CD4-positive, alpha-beta T cell treated with Interleukin-4 for 4 hours (primary cell): ENCODE data around the gene CEL.

Experiments
- DNase-seq: peaks from one replicate; pipeline ENCODE4 v3.0.0-alpha.2; 2020

The CEL gene

DNA sequence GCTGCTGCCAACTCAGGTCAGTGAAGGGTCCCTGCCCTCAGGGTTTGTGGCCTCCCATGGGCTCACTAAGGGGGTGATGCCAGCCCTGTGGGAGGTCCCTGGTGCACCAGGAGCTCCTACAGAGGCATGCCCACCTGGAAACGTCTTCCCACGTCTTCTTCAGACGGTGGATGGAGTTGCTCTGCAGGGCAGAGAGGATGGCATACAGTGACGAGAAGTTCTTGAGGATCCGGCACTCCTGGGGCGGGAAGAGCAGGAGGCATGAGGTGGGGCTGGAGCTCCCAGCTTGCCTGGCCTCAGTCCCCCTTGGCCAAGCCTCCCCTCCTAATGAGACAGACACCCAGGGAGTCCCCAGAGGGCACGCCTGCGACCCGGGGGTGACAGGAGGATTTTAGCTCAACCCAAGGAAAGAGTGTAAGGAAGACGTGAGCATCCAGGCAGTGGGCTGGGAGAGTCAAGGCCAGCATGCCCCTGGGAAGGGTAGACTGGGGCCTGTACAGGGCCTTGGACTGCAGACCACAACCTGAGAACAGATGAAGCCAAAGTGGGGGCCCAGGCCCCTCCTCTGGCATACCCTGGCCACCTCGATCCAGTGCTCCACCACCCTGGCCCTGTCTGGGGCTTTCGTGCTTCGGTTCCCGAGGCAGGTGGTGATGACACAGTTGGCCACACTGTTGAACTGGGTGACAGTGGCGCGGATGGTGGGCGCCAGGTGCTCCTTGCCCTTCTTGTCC, 44.9 kb downstream of the CEL start:
- DNase-seq = no peak

DNA sequence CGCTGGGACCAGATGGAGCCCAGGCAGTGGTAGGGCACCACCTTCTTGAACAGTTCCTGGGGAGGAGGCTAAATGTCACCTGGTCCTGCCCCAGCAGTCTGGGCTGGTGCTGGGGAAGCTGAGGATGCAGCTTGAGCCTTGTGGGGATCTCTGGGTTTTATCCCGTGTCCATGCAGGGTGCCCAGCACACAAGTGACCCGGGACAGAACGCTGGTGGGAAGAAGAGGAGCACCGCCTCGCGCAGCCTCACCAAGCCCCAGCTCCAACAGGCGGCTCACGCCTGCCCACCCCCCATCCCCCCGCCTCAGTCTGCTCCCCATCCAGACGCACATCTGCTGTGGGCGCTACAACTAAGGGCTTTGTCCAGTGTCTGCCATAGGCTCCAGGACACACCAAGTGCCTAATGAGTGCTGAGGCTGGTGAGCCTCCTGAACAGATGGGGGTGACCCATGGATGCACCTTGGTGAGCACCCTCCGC, 45.5 kb downstream of the CEL start:
- no peak for DNase-seq

DNA sequence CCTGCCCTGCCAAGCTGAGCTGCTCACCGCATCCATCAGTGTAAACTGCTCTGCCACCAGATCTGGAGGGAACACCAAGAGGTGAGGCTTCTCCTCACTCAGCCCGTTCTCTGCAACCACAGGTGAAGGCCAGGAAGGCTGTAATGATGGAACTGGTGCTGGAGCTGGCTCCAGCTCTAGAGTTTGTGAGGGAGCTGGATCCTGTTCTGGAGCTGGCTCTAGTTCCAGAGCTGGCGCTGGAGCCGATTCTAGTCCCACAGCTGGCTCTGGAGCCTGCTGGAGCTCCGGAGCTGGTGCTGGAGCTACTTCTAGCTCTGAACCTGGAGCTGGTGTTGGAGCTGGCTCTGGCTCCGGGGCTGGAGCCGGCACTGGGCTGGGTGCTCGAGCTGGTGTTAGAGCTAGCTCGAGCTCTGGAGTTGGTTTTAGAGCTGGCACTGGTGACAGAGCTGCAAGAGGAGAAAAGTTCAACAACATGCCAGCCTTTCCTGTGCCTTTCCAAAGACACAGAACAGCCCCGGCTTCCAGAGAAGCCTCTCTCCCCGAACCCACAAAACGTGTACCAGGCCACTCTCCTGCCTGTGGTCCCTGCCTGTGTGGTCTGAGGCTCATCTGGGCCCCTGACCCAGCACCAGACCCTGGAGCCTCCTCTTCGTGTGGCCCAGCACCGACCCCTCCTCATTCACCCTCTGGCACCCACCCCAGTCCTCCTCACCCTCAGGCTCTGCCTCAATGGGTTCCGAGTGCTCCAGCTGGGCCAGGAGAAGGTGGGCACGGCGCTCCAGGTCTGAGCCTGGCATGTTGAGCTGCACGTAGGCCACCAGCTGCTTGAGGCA, 46.4 kb downstream of the CEL start:
- DNase-seq = no peak

DNA sequence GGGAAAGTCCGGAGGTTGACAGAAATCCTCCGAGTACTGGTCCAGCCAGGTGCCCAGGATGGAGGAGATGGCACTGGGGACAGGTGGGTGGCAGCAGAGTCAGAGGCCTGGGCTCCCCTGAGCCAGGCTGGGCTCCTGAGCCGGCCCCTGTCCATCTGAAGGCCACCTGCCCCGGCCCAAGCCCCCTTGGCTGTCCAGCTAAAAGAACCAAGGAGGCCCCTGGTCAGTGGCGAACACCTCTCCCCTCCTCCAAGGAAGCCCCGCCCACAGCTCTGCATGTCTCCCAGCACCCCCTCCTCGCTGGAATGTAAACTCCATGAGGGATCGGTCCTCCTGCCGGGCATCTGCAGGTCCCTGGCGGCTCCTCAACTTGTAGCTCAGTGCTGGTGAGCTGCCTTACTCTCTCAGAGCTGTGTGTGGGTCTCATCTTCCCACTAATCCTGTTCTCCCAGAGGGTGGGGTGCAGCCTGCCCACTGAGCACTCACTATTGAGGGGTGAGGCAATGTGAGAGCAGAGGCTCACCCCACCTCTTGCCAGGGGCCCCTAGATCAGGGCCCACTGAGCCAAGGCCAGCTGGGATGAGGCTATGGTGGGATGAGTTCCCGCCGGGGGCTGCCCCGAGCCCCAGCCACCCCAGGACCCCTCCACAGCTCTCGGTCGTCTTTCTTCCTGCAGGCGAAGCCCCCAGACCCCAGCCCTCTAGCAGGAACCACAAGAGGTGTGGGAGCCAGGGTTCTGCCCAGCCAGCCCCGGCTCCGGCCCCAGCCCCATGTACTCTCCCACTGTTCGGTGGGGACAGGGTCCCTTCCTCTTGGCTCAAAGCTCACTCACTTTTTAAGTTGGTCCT, 47.2 kb downstream of the CEL start:
- no peak for DNase-seq

DNA sequence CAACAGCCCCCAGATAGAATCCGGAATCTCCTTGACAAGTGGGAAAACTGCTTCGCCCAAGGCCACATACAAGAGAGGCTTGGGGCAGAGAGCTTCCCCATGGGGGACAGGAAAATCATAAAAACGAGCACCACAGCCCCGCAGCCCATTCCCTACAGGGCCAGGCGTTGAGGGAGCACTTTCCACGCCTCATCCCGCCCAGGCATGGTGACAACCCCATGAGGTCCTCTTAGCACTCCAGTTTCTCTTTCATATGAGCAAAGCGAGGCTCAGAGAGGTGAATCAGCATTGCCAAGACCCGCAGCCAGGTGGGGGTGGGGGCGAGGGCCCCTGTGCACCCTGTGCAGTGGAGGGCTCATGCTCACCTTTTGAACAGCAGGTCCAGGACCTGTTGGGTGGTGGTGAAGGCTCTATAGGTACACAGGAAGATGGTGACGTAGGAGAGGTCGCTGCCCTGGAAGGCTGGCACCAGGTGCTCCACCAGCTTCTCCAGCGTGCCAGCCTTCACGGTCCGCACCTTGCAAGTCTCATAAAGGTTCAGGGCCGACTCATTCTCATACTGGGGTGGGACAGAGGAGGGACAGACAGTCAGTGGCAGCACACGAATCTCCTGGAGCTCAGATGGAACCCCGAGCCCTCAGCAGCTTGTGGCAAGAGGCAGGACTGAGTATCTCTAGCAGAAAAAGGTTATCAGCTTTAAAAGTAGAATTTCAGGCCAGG, 48.3 kb downstream of the CEL start:
- DNase-seq = no peak

DNA sequence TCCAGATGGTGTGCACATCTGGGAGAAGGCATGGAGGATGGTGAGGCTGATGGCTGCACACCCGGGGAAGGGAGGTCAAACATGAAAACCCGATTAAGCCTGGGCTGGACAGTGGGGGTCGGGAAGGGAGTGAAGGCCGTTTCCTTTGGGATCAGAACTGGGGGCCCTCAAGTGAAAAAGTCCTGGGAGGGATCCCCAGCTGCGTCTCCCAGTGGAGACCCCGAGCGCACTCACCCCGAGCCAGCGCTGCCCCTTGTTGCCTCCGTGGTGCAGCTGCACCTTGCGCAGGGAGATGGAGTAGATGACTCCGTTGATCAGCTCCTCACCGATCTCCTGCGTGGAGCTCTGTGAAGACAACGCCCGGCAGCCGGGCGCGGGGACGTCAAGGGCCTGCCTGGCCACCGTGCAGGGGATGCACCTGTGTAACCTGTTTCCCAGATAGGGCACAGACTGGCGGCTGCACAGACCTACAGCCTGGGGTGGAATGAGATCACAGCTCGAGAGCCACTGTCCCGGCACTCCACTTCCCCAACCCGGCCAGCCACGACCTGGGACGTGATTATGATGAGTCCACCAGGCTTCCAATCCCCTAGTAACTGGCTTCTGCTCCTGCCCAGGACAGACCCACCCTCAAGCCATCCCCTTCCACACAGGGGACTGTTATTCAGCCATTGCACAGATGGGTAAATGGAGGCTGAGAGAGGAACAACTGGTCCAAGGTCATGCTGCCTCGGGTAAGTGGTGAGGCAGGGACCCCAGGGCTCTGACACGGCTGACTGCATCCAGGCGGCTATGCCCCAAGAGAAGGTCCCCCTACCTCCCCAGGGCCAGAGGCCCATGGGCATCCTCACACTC, 50.3 kb downstream of the CEL start:
- DNase-seq = no peak

DNA sequence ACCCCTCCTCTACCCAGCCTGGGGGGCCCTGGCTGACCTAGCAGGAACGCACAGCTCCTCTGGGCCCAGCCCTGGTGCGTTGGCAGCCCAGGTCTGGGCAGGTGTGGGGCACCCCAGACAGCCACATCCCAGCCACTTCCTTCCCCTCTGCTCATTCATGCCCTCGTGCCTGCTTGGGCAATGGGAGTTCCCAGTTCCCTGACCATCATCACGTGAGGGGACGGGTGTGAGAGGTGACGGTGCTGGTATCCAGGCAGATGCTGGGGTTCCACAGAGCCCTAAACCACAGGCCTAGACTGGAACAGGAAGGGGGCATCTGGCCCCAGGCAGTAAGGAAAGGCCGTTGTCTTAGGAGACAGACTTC, 50.9 kb downstream of the CEL start:
- peak; percentile 57 for DNase-seq

DNA sequence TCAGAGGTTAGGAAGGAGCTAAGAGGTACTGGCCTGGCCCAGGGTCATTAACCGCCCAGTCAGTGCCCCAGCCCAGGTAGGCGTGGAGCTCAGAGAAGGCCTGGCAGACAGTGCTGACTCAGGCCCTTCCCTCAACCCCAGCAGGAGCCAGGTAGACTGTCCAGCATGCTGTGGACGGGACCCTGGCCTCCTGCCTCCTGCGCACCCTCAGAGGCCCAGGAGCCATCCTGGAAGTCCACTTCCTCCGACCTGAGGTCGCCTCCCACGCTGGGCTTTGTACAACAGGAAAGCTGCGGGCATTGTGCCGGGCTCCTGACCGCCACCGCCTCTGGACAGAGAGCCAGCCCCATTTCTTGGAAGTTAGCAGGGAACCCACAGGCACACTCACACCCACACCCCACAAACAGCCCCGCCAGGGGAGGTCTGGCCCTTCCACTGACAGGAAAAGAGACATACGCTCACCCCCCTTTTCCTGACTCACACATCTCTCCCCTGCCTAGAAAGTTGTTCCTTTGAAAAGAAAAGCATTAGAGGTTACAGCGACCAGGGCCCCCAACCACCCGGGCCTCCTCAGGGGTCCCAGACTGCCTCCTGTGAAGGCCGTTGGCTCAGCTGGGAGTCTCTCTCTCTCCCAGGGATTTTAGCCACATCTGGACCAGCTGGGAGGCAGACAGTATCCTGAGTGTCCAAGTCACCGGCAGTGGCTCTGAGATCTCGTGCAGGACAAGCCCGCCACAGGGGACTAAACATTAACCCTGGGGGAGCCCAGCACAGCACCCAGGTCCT, 51.6 kb downstream of the CEL start:
- DNase-seq = no peak

DNA sequence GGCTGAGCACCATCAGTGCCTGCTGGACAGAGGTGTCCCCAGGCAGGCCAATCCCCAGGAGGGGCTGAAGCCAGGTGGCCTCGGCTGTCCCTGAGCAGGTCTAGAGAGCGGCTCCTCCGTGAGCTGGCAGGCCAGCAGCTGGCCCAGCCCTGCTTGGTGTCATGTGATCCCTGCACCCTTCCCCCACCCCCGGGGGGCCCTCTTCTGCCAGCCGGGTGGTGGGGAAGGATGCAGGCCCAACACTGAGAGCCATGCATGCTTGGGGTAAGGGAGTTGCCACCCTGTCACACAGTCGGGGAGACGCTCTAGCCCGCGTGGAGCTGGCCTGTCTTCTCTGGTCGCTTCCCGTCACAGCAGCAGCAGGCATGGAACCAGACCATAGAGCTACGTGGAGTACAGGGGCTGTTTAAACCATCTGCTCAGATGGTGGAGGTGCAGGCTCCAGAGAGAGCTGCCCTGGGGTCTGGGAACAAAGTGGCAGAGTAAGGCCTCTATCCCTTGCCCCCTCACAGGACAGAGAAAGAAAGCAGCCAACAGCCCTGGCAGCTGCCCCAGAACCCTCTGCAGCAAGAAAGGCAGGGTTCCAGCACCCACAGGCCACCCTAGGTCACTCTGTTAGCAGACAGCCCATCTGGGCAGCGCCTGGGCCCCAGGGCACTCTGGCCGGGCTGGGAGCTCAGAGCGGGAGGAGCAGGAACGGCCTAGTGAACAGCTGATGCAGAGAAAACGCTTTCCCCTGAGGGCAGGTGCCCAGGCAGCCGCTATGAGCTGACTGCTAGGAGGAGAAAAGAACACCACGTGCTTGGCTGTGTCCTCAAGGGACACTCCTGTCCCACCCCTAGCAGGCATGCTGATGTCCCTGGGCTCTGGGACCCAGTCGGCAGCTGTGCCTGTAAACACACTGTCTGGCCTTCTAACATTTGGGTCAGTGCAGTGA, 52.4 kb downstream of the CEL start:
- no peak for DNase-seq

DNA sequence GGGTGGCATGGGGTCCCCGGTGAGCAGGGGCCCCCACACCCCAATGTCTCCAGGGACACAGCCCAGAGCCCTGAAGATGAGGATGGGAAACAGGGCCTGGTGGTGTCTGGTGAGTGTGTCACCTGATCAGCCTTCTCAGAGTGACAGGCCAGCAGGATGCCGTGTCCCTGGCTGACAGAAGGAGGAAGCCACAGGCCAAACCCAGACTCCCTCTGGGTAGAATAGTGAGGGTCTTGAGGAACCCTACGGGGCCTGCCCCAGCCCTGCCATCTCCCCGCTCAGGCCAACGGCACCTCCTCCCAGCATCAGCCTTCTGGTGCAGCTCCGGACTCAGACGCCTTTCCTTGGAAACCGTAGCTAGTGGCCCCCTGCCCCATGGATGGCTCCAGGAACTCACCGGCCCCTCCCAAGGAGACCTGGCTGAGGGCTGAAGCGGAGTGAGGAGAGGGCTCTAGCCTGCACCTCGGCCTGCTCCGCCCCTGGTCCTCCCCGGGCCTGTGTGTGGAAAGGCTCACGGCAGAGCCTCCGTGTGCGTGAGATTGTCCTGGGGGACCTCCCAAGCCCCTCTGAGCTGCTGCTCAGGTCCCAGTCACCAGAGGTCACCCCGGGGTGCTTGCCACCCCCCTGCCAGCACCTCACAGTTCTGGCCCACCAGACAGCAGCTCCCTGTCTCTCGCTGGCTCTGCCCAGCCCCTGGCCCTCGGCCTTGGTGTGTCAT, 53.3 kb downstream of the CEL start:
- DNase-seq = no peak

DNA sequence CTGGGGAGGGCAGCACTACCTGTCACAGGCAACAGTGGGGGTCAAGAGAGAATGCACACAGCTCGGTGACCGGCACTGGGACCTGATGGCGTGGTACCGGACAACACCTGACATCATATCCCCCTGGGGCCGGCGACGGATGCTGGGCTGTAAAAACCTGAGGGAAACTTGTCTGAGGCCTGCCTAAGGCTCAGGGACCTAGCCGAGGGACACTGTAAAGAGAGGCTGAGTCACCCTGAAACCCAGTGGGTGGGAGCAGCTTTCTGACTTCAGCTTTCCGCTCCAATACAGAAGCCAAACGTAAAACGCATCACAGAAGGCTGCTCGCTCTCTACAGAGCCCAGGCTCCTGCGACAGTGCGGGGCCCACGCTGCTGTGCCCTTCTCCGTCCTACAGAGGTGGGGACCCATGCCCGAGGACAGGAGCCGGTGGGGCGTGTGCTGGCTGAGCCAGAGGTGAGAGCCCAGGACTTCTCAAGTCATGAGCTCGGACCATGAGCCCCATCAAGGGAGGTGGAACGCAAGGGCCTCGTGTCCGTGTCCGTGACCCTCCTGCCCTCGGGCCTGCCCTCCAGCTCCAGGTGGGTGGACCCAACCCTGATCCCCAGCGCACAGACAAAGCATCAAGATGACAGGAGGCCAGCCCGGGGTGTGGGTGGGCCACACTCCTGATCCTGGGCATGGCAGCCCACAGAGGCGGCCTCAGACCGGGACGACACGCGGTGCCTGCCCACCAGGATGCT, 54.0 kb downstream of the CEL start:
- DNase-seq = peak; percentile 56

DNA sequence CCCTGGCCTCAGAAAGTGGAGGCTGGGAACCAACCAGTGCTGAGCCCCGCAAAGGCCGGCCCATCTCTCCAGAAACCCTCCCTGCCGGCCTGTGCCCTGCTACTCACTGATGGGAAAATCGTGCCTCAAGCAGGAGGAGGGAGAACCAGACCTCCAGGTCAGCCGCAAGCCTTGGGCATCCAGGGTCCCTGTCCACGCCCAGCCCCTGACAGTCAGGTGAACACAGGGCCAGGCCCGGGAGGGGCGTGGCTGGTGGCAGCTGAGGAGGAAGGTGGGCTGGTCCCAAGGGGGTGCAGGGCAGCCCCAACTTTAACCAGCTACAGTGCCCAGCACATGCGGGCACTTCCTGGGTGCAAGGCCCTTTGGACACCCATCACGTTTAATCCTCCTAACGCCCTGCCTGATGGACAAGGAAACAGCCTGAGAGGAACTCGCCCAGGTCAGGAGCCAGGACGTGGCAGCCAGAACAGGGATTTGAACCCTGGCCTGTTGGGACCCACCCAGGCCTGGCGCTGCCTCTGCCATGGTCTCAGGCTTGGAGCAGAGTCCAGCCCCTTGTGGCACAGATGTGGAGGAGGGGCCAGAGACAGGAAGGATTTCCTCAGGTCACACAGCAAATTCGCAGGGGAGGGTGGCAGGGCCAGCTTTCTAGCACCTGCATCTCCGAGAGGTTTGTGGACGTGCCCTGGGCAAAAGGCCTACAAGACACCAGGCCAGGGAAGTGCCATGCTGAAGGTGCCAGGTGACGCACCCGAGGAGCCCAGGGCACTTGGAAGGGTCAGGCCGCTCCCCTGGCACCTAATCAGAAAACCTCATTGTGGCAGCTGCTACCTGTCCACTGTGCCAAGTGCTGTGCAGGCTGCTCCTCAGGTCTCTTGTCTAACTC, 54.8 kb downstream of the CEL start:
- no peak for DNase-seq

DNA sequence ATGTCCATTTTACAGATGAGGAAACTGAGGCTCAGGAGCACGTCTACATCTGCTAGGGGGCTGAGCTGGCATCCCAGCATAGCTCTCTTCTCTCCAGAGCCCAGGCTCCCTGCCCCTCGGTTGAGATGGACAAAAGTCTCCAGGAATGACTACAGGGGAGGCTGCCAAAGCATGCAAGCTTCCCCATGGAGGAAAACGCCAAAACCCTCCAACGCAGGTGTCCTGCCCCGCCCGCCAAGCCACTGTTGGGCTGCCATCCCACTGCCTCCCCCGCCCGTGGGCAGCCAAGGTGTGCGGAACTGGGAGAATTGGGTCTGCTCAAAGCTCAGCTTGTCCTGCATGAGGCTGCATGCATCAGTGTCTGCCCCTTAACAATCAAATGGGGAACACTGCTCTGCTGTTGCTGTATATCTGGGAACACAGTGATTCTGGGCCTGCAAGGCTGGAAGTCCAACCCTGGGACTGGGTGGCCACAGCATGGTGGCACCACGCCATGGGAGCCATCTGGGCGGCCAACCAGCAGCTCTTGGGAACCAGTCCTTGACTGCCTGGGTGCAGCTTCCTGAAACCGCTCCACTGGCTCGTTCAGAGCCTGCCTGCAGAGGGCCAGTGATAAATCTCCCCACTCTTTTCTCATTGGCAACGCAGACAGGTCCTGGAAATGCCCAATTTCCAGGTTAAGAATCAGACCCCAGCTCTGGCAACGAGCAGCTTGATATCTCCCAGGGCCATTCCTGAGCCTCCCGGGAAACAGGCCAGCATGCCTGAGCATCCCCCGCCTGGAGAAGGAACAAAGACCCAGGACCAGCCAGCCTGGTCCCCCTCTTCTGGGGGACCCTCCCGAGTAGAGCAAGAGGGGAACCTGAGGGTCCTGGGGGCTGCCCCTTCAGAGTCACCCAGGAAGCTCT, 55.7 kb downstream of the CEL start:
- DNase-seq = no peak

DNA sequence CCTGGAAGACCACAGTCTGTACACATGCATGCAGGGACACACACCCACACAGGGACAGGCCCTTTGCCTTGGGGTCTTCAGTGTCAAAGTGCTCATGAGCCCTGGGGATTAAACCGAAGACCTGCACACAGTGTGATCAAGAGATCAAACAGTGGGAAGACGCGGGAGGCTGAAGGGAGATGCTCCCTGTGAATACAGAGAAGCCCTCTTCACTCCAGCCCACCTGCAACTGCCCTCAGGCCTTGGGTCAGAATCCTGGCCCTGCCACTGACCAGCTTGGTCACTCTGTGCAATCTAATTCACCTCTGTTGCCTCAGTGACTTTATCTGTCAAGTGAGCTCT, 56.4 kb downstream of the CEL start:
- no peak for DNase-seq

DNA sequence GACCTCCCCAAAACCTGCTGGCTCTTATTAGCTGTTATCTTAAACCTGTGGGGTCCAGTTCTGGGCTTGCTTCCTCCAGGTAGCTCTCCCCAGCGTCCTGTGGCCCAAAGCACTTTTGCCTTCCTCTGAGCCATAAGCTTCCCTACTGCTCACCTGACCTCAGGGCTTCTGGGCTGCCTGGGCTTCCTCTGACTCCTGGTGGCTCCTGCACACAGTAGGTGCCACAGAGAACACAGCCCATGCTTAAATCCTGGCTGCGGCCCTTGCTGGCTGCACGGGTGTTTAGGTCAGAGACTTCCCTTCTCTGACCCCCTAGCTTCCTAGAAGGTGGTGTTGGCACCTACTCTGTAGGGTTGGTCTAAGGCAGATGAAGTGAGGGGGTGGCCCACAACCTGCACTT, 56.8 kb downstream of the CEL start:
- no peak for DNase-seq
